KOPT-K1 (cell line): ENCODE results near the gene PRTG.
"Not testable (repeated sequence)": the region's sequence is repeated elsewhere in the genome, so short reads cannot be mapped to it uniquely, and the experiment has no call there.

Source experiments
- H3K27ac ChIP-seq: fragments of 200-600 bp; sonication (generic); 2 replicates; pipeline ENCODE4 v1.5.1; 2016; ENCODE audit warnings: antibody characterized with exemption, mild to moderate bottlenecking, low read depth, low read length; ENCODE audit not compliant: poor library complexity, severe bottlenecking
- H3K36me3 ChIP-seq: fragments of 200-600 bp; sonication (generic); 2 replicates; pipeline ENCODE4 v1.5.1; 2017; ENCODE audit warnings: antibody characterized with exemption, mild to moderate bottlenecking, low read length, moderate library complexity; ENCODE audit not compliant: insufficient read depth
- H3K9me3 ChIP-seq: fragments of 200-600 bp; sonication (generic); 2 replicates; pipeline ENCODE4 v1.5.1; 2017; ENCODE audit warnings: antibody characterized with exemption, low read length, mild to moderate bottlenecking; ENCODE audit not compliant: insufficient read depth, poor library complexity, severe bottlenecking

PRTG gene

DNA sequence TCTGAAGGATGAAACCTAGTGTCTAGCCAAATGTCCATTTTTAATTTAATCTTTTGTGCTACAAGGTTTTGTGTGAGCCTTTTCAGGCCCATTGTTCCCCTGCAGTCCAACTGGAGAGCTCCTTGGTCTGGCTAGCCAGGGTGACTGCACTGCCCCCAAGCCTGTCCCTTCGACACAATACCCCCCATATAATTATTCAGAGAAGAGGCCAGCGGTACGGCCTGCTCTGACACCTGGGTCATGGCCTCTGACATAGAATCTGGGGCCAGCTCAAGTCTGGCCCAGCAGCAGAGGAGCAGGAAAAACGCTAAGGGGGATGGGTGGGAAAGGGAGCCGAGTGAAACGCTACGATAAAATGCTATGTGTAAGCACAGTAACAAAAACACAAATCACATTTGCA is 90.6 kb downstream of the PRTG start:
- Histone ChIP-seq H3K27ac (no peak overlapping the region), H3K36me3 (no peaks in the 10 kb centered on the region), H3K9me3 (no peaks in the 10 kb centered on the region)

- Histone ChIP-seq H3K9me3 (no peaks in the 10 kb centered on the region), H3K27ac (no peak overlapping the region), H3K36me3 (no peaks in the 10 kb centered on the region)
Observed at GRCh38 chr15:55649058-55649423, 93.9 kb downstream of the PRTG start.

- no peaks in the 10 kb centered on the region for H3K9me3 ChIP-seq
- no peak overlapping the region for H3K27ac ChIP-seq
- no peaks in the 10 kb centered on the region for H3K36me3 ChIP-seq
Observed at GRCh38 chr15:55638764-55639163, 104.2 kb downstream of the PRTG start.

DNA sequence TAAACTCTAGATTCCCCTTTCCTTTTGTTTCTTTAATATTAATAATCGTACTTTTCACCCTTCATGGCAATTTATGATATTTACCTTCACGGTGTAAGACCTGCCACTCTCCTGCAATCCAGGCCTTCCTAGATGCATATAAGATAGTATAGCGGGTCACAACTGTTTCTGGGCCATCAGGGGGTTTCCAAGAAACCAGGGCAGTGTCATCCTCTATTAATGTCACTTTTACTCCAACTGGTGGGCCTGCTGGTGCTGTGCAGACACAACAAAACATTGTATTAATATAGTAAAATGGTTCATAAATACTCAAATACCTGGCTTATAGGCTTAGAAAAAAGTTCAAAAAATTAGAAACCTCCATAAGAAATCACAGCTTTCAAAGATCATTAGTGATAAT is 105.9 kb downstream of the PRTG start:
- Histone ChIP-seq H3K9me3 (no peaks in the 10 kb centered on the region), H3K36me3 (no peaks in the 10 kb centered on the region), H3K27ac (no peak overlapping the region)

GRCh38 chr15:55633731-55634130 is 109.2 kb downstream of the PRTG start:
- no peak overlapping the region for H3K27ac ChIP-seq
- H3K9me3 ChIP-seq = no peaks in the 10 kb centered on the region
- H3K36me3 ChIP-seq = no peaks in the 10 kb centered on the region

- Histone ChIP-seq H3K9me3 (no peaks in the 10 kb centered on the region), H3K36me3 (no peaks in the 10 kb centered on the region), H3K27ac (no peak overlapping the region)
Observed at GRCh38 chr15:55632434-55632833, 110.5 kb downstream of the PRTG start.

DNA sequence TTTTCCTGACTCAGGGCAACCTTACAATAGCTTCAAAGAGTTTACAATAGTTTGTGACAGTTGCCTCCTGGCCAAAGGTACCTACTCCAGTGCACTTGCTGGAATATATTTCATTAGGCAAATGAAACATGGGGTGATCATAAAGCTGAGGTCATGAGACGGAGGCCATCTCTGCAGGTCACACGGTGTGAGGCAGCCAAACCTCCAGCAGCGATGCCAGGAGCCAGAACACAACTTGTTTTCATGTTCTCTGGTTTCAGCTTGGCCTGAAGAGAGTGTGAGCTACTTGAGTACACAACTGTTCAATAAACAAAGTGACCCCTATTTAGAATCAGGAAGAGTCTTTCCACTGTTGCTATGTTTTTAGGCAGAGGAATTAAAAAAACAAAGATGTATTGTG is 112.1 kb downstream of the PRTG start:
- H3K27ac ChIP-seq = no peak overlapping the region
- no peaks in the 10 kb centered on the region for H3K36me3 ChIP-seq
- H3K9me3 ChIP-seq = no peaks in the 10 kb centered on the region

DNA sequence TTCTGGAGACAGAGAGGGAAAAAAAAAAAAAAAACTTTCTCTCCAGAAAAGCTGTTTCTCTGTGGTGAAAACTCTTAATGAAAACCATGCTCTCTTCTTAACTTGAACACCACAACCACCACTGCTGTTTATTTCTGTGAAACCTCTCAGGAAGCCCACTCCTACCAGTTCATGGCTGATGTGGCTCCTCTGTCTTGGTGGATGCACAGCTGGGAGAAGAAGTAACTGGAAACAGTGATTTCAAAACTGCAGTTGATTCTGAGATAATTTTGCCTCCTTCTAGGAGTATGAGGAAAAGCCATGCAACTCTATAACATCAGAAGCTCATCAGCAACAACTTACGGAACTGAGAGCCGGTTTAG is 114.6 kb downstream of the PRTG start:
- H3K36me3 ChIP-seq = no peaks in the 10 kb centered on the region
- no peak overlapping the region for H3K27ac ChIP-seq
- no peaks in the 10 kb centered on the region for H3K9me3 ChIP-seq

DNA sequence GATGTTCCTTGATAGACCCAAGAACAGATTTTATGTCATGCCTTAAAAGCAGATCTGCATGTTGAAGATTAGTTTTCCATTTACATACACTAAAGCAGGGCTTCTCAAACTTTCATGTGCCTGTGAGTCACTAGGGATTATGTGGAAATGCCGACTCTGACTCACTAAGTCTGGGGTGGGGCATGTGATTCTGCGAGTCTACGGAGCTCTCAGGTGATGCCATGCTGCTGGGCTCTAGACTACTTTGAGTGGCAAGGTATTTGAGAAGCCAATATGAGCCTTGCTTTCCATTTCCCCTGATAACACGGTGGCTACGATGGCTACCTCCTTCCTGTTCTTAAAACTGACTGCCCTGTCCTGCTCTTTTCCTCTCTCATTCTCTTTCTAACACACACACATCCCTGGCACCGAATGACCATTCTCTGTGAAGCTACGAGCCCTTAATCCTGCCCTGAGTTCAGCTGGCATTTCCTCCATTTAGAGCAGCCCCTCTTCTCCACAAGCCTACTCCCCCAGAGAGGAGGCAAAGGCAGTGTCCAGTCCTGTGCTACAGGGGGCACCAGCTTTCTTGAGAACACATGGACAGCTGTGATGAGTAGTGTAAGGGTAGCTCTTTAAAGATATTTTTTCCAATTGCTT is 115.1 kb downstream of the PRTG start:
- Histone ChIP-seq H3K9me3 (no peaks in the 10 kb centered on the region), H3K27ac (no peak overlapping the region), H3K36me3 (no peaks in the 10 kb centered on the region)

- Histone ChIP-seq H3K36me3 (no peaks in the 10 kb centered on the region), H3K27ac (no peak overlapping the region), H3K9me3 (no peaks in the 10 kb centered on the region)
Observed at GRCh38 chr15:55619783-55620182, 123.2 kb downstream of the PRTG start.

GRCh38 chr15:55618387-55618786 is 124.6 kb downstream of the PRTG start:
- no peaks in the 10 kb centered on the region for H3K36me3 ChIP-seq
- H3K9me3 ChIP-seq = no peaks in the 10 kb centered on the region
- no peak overlapping the region for H3K27ac ChIP-seq

- Histone ChIP-seq H3K27ac (no peak overlapping the region), H3K36me3 (no peaks in the 10 kb centered on the region), H3K9me3 (no peaks in the 10 kb centered on the region)
Observed at GRCh38 chr15:55615445-55615844, 127.5 kb downstream of the PRTG start.

- no peaks in the 10 kb centered on the region for H3K36me3 ChIP-seq
- H3K9me3 ChIP-seq = no peaks in the 10 kb centered on the region
- H3K27ac ChIP-seq = no peak overlapping the region
Observed at GRCh38 chr15:55613727-55614126, 129.2 kb downstream of the PRTG start.

DNA sequence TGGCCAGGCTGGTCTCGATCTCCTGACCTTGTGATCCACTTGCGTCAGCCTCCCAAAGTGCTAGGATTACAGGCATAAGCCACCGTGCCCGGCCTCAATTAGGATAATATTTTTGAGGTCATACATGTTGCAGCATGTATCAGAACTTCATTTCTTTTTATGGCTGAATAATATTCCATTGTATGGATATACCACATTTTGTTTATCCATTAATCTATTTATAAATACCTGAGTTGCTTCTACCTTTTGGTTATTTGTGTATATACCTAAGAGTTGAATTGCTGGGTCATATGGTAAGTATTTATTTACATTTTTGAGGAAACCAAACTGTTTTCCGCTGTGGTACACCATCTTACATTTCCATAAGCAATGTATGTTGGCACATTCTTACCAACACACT is 136.7 kb downstream of the PRTG start:
- H3K27ac ChIP-seq = no peak overlapping the region
- no peaks in the 10 kb centered on the region for H3K9me3 ChIP-seq
- H3K36me3 ChIP-seq = no peaks in the 10 kb centered on the region

DNA sequence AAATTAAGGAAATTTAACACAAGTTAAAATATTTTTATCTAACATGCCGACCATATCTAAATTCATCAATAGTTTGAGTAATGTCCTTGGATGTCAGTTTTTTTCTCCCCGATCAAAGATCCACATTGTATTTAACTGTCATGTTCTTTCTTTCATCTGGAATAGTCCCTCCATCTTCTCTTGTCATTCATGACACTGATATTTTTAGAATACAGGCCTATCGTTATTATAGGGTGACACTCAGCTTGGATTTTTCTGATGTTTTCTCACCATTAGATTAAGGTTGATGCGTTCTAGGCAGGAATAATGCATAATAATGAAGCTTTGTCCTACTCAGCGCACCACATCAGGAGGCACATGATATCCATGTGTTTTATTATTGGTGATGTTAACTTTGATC is 141.6 kb downstream of the PRTG start:
- H3K9me3 ChIP-seq = no peaks in the 10 kb centered on the region
- H3K27ac ChIP-seq = no peak overlapping the region
- no peaks in the 10 kb centered on the region for H3K36me3 ChIP-seq

DNA sequence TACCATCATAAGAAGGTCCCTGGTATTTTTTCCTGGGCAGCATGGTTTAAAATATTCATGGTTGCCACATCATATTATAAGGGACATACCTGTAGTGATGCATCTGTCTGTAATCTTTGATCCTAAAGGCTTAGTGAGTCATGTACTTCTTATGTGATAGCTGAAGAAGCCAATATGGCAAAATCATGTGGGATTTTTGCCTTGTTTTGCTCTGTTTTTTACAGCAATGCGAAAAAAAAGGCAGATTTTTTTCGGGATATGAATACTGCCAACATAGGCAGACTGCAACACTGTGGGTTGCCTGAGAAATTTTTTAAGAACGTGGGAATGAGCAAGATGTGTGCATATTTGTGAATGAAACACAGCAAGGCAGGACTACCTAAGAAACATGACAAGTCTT is 143.5 kb downstream of the PRTG start:
- Histone ChIP-seq H3K36me3 (no peaks in the 10 kb centered on the region), H3K9me3 (no peaks in the 10 kb centered on the region), H3K27ac (no peak overlapping the region)

DNA sequence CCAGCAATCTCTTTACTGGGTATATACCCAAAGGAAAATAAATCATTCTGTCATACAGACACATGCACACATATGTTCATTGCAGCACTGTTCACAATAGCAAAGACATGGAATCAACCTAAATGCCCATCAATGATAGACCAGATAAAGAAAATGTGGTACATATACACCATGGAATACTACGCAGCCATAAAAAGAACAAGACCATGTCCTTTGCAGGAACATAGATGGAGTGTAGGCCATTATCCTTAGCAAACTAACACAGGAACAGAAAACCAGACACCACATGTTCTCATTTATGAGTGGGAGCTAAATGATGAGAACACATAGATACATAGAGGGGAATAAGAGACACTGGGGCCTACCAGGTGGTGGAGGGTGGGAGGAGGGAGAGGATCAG is 149.9 kb downstream of the PRTG start:
- not testable (repeated sequence) for H3K36me3 ChIP-seq, H3K9me3 ChIP-seq, H3K27ac ChIP-seq
